ENCODE measurements around the gene MRO.

DNA sequence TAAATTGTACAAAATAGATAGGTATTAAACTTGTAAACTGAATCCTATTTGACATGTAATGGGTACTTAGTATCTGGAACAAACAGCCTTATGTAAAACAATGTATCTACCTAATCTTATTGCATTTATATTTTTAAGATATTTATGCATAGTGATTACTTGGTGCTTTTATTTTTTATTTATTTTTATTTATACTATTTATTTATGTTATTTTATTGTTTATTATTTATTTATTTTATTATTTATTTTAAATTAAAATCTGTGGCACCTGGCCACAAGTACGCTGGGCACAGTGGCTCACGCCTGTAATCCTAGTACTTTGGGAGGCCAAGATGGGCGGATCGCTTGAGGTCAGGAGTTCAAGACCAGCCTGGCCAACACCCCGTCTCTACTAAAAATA lies 26.9 kb downstream of the MRO start:
- TF ChIP-seq, protein P1, sequence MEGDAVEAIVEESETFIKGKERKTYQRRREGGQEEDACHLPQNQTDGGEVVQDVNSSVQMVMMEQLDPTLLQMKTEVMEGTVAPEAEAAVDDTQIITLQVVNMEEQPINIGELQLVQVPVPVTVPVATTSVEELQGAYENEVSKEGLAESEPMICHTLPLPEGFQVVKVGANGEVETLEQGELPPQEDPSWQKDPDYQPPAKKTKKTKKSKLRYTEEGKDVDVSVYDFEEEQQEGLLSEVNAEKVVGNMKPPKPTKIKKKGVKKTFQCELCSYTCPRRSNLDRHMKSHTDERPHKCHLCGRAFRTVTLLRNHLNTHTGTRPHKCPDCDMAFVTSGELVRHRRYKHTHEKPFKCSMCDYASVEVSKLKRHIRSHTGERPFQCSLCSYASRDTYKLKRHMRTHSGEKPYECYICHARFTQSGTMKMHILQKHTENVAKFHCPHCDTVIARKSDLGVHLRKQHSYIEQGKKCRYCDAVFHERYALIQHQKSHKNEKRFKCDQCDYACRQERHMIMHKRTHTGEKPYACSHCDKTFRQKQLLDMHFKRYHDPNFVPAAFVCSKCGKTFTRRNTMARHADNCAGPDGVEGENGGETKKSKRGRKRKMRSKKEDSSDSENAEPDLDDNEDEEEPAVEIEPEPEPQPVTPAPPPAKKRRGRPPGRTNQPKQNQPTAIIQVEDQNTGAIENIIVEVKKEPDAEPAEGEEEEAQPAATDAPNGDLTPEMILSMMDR (IDR thresholded peaks at IDR 0.05; ENCODE audit: insufficient read depth, low read depth, low read length) = no peak
- no peak for TF ChIP-seq EZH2 (IDR thresholded peaks at IDR 0.05; ENCODE audit: insufficient read depth, low read length)

Measured in astrocyte (in vitro differentiated cells and primary cell).